GM19468 (cell line): ENCODE results near the gene CFAP57.

Experiments used
- ATAC-seq: cut with Tn5 transposase; IDR thresholded peaks from one replicate; pipeline ENCODE4 v1.9.1; 2021; ENCODE audit warnings: mild to moderate bottlenecking, moderate library complexity, moderate number of reproducible peaks; ENCODE audit not compliant: unreplicated experiment; ENCODE audit errors: extremely low read depth

CFAP57 gene

DNA sequence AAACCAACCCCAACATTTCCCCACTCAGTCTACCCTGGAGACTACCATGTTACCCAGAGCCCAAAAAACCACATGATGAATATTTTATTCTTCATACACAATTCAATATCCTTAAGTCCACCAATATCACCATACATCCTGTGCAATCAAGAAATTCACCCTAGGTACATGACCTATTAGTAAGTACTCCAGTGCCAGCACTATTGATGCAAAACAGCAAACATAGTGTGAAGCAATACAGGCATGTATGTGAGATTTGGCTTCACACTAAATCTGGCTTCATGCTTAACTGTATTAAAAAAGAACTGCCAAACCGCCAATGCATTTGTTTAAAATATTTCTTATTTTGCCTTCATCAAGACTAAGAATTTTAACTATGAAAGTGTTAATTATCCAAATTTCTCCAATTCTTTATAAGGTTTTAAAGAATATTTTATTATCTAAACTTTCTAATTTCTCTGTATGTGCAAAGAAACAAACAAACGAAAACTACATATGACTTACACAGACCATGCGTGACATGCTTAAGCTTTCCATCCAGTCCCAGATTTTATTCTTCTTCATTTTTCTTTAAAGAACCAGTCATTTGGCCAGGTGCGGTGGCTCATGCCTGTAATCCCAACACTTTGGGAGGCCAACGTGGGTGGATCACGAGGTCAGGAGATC lies 75.3 kb downstream of the CFAP57 start:
- ATAC-seq = no peak

DNA sequence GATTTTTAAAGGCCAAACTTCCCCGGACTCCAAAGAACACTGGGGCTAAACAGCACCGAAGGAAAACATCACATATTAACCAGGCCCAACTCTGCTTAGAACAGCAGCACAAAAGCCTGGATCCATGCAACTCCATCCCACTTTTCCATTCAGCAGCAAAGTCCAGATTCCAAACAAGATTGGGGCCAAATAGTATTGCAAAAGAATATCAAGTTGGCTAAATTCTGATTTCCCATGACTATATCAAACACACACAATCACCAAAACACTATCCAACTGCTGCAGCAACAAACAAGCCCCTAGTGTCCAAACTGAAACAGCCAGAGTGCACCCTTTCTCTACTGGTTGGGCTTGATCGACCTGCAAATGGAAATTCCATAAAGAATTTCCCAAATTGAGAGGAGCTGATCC lies 78.2 kb downstream of the CFAP57 start:
- no peak for ATAC-seq

DNA sequence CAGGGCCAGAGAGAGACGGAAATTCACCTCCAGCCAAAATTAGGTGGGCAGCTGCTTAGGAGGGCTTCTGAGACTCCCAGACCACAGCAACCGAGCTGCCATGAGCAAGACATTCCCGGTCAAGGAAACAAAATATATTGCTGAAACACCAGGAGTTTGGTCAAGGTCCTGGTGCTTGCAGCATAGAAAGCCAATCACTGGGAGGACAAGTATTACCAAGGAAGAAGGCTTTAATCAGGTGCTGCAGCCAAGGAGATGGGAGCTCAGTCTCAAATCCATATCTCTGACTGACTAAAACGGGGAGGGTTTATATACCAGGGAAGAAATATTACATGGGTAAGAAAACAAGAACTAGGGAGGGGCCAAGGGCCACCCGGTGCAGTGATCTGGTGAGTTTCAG lies 78.9 kb downstream of the CFAP57 start:
- ATAC-seq = no peak

DNA sequence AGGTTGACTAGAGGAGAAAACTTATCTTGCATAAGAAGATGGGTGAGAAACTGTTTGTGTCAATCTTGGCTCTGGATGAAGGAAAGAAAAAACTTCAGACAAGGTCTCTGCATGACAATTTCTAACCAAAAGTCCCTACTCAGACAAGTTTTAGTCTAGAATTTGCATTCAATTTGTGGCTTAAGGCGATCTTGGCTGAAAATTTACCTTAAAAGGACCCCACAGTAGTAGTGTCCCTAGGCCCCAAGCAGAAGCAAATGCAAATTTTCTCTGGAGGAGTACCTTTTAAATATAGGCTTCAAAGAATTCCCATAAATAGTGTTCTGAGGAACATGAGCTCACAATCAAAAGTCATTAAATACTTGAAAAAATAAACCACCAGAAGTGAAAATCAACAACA lies 80.1 kb downstream of the CFAP57 start:
- ATAC-seq = no peak

DNA sequence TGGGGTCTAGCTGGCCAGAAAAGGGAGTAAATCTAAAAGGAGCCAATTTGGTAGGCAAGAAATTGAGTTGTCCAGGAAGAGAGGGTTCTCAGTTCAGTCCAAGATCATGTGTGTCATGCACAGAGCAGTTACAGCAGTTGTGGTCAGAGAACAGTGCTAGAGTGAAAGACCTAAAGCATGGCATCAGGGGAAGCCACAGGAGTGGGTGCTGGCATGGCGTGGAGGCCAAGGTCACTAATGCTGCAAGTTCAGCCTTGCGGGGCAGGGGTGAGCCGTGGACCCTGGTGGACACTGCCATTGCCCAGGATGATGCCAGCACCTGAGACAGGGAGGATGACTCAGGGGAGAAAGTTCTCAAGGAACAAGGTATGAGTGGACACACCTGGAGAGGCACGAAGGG lies 81.0 kb downstream of the CFAP57 start:
- ATAC-seq = no peak

DNA sequence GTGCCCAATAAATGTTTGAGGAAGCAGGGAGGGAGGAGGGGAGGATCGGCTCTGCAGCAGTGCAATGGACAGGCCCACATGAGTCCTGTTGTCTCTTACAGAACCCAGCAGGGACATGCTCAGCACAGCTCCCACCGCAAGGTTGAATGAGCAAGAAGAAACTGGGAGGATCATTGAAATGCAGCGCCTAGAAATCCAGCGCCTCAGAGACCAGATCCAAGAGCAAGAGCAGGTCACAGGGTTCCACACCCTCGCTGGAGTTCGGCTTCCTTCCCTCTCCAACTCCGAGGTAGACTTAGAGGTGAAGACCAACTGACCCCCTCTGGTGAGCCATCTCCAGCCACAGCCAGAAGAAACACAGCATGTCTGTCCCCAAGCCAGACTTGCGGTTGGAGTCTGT lies 81.7 kb downstream of the CFAP57 start:
- no peak for ATAC-seq

DNA sequence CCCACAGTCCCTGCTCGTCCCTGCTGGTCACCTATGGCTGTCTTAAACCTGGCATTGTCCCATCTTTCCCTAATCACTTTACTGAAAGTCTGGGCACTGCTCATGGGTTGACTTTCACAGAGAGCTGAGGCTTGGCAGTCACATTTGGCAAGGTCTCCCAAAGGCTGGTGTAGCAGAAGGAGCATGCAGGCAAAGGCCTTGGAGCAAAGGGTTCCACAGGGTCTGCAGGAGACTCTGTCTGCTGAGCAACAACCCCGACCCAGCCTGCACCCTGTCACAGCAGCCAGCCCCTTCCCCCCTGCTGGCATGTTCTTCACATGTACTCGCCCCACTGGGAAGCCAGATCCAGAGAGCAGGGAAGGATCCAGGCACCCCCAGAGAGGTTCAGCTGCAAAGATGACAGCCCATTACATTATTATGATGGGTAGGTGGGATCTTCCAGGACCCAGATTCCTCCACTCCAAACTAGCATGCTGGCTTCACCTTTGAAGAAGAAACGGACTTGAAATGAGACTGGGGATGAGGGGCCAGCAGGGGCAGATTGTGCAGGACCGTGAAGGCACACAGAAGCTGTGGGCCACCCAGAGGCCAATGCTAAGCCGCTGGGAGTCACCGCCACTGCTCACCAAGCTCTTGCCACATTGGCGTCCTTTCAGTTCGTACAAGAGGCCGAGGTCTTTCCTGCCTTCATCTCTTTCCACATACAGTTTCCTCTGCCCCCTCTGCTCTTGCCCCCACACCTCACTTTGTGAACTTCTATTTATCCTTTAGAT lies 83.5 kb downstream of the CFAP57 start:
- no peak for ATAC-seq

DNA sequence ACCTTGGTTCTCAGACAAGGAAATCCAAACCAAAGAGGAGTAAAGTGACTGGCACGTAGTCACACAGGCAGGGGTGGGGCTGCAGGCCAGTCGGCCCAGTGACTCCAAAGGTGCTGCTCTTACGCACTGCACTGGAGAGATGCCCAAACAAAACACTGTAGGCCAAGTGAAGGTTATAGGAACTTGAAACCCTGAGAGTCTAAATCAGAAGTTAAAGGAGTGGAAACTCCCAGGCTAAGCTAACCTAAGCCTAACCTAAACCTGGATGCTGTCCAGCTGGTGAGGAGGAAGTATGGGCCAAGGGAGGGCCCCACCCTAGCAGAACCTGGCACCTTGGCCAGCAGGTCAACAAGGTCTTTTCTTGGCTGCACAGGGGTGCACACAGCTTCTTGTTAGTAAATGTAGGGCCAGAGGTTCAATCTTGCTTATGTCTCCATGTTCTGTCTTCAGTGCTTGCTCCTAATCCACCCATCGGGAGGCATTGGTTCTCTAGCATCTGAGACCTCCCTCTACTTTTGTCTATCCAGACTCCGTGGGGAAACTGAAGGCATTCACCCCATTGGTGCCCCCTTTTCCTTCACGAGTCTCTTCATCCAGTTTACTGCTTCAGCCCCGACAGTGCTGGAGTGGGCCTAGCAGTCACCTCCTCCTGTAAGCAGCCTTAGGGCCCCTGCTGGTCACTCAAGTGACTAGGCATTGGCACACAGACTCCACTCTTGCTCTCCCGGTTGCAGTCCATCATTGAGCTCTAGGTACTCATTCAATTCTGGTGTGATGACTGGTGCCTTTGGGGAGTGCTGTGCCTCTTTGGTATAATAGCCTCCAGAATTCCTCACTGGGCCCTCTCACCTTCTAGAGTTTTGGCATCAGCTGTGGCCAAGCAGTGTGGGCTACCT lies 84.8 kb downstream of the CFAP57 start:
- no peak for ATAC-seq

DNA sequence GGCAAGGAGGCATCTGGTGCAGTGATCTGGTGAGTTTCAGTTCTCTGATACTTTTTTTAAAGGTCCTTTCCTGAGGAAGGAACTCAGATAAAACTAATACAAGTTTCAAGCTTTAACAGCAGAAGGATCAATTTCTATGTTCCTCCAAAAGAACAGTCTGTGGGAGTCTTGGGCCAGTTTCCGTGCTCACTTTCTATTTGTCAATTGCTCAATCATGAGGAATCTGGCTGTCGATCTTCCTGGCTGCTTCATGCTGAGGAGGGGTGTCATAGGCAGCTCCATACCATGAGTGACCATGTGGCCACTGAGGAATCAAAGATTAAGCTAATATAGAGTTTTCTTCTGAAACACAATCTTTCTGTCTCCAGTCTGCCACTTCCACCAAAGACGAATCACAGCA lies 86.2 kb downstream of the CFAP57 start:
- ATAC-seq = no peak

DNA sequence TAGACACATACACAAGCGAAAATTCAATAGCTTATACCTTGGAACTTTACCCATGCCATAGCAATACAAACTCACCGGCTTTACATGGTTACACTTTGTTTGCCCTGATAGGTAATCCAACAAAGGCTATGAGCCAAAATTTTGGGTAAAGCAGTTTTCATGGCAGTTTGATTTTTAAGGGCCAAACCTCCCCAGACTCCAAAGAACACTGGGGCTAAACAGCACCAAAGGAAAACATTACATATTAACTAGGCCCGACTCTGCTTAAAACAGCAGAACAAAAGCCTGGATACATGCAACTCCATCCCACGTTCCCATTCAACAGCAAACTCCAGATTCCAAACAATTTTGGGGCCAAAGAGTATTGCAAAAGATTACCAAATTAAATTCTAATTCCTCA lies 93.3 kb downstream of the CFAP57 start:
- no peak for ATAC-seq

DNA sequence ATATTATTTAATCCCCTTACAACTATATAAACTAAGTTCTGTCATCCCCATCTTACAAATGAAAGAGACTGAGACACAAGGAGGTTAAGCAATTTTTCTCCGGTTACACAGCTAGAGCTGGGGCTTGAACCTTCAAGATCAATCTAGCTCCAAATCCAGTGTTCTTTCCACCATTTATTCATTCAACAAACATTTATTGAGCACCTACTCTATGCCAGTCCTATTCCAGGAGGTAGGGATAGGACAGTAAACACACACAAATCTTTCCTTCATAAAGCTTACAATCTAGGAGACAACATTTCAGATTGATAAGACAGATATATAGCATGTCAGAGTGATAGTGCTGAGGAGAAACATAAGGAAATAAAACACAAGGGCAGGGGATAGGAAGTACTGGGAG lies 94.8 kb downstream of the CFAP57 start:
- ATAC-seq = no peak

DNA sequence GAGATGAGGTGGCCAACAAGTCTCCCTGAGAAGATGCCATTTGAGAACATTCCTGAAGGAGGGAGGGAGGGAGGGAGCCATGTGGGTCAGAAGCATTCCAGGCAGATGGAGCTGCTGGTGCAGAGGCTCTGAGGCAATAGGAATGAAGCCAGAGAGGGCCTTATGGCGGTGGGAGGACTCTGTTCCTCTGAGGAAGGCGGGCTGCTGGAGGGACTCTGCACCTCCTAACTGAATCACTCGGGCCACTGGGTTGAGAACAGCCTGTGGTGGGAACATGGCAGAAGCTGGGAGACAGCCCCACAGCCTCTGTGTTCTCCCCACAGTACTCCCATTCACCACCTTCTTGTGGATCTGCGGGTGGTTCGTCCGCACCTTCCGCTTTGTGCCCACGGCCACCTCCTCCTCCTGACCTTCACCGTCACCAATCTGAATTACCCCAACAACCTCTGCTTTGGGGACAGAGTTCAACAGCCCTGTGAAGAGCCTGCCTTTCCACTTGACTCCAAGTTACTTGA lies 95.2 kb downstream of the CFAP57 start:
- no peak for ATAC-seq

DNA sequence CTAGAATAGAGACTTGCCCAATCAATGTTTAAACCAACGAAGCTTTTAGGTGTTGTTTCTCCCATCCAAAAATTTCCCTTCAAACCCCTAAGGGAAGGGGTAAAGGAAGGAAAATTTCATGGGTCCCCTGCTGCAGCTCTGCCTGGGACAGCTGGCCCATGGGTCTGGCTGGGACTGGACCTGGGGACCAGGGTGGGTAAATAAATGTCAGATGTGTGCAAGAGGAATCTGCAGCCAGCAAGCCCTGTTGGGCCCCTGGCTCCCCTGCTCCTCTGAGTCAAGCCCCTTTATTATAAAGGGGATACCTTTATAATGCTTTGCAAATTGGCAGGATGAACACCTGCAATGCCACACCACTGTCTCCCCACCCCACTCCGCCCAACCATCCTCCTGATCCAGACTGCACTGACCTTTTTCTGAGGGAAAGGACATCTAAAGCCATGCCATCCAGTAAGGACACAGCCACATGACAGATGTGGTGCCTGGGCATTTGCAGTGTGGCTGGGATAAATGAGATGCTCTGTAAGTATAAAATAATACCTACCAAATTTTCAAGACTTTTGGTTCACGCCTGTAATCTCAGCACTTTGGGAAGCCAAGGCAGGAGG lies 95.8 kb downstream of the CFAP57 start:
- ATAC-seq = no peak

DNA sequence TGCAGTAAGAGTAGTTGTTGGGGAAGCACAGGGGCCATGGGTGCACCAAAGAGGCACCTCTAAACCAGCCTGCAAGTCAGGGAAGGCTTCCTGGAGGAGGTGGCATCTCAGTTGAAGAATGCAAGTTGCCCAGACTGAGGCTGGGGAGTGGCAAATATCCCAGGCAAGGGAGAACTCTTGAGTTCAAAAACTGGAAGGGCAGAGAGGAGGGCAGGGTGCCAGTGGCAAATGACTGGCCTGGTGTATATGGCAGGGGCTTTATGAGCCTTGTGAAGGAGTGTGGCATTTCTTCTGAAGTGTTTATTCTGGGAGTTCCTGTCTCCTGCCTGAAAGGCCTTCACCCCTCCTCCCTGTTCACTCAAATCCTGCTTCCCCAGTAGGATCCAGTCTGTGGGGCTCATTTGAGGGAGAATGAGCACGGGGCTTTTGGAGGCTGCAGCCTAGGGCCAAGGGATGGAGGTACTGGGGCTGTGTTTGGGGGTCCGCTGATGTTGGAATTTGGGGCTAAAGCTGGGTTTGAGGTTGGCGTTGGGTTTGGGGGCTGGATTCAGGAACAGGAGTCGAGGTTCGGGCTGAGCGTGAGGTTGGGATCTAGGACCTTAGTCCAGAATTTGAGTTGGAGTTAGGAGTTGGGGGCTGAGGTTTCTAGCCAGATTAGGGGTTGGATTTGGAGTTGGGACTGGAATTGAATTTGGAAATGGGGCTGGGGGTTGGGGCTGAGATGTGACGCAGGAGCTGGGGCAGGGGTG lies 97.7 kb downstream of the CFAP57 start, which contains the start of gene TMEM125:
Gene TMEM125 (plus strand): TSS at position 357 of the 749 bp plus-strand sequence. CDS start 2,740 bp downstream, outside the sequence.
- no peak for ATAC-seq

DNA sequence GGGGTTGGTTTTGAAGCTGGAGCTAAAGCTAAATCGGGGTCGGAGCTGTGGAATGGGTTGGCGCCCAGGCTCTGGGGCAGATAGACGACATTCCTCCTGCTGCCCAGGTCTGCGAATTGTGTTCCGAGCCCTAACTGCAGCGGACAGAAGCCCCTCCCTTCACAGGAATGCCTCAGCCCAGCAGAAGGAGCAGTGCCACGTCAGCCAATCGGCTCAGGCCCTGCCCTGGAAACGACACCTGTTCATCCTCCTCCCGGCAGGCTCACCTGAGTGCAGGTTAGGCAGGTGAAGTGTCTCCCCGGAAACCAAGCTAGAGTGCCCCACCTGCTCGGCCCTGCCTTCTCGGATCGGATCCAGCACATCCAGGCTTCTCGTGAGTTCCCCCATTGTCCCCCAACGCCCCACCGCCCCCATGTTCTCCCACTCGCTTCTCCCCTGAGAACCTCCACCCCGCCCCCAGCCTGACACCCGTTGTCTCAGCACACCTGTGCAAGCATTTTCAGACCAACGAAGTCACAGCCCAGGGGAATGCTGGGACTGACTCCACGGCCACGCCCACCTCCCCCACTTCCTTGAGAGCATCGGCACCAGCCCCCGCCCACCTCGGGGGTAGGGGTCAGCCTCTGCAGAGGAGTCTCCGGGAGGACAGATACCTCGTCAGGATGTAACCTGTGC lies 98.4 kb downstream of the CFAP57 start:
- ATAC-seq = no peak

DNA sequence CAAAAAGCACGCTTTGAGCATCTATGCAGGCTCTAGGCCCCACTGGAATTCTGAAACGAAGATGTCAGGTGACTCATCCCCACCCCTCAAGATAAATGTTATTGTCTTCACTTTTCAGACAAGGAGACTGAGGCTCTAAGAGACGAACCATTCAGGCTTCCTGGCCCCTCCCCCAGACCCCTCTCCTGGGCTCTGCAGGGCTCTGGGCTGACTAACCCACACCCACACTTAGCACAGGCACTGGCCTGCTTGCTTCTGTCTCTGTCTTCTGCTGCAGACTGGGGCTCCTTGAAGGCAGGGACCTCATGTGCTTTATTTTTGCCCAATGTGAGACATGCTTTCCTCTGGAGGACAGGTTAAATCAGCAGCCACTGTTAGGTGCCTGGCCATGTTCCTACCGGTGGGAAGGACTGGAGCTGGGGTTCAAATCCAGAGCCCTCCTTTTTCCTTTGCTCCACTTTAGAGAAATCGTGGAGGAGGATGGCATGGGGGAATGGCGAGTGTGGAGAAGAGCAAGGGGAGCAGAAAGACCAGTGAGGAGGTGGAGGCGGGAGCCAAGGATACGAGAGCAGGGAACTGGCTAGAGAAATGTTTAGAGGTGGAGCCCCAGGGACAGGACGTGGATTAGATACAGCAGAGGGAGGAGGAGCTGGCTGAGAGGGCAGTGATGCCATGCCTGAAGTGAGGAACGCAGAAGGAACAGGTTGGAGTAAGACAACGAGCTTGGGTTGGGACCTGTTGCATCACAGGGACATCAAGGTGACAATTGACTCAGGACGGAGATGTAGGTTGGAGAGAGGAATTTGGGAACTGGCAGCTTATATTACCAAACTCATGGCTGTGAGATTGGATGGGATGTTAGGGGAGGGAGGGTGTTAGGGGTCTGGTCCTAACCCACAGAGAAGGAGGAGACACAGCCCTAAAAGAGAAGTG lies 99.3 kb downstream of the CFAP57 start:
- ATAC-seq = no peak

DNA sequence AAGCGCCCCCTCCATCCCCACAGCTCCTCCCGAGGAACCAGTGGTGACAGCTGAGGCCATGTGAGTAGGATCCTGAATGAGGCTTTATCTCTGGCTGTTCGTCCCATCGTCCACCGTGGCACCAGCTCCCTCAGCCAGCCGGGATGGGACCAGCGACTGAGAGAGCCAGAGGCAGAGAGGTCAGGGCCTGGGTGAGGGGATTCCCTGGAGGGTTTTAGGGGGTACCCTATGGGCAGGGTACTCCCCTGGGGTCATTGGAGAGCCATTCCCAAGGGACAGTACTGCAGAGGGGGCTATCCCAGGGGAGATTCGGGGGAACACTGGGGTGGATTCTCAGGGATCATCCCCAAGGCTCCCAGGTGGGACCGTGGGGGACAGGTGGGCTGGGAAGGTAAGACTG lies 100.0 kb downstream of the CFAP57 start:
- ATAC-seq = no peak
